Right kidney (tissue), 1 donor: ENCODE measurements around the gene RPL11.
"Not testable (repeated sequence)": the region's sequence is repeated elsewhere in the genome, so short reads cannot be mapped to it uniquely, and the experiment has no call there.

Source experiments
- DNase-seq: peaks from one replicate; pipeline ENCODE4 v3.0.0-alpha.2; 2016

Gene RPL11

DNA sequence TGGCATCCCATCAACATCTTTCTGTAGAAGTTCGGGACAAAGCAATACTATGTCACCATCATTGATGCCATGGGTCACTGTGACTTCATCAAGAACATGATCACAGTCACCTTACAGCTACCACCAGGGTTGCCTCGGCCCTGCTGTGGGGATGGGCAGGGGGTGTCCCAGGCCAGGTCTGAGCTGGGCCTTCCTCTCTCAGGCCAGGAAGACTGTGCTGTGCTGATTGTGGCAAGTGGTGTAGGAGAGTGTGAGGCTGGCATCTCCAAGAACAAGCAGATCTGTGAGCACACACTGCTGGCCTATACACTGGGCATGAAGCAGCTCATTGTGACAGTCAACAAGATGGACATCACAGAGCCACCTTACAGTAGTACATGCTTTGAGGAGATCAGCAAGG lies 20.9 kb upstream of the RPL11 start:
- DNase-seq, result no peak

DNA sequence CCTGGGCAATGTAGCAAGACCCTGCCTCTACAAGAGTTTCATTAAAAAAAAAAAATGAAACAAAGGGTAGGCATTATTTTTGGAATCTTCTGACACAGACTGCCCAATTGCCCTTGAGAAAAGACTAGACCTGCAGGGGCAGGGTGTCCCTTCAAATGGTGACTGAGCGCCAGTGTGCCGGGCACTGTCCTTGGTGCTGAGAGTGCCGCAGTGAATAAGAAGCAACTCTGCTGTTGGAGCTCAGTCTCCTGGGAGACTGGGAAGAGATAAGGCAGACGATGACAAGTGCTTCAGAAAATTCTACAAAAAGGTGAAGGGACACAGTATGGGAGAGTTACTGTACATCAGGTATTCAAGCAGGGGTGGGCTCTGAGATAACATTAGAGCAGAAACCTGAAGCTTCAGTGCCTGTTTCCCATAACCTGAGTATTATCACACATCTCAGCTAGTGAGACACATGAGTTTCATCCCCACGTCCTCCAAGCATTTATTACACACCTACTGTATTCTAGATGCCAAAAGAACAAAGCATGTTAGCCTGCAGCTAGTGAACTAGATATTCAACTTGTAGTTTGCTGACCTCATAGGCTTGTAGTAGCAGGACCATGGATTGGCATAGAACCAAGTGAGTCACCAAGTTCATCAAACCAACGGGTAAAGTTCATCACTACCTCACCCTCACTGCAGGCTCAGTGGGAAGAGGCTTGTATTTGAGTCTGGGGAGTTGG lies 18.4 kb upstream of the RPL11 start:
- DNase-seq, result no peak

GRCh38 chr1:23679815-23680214 lies 11.8 kb upstream of the RPL11 start:
- no peak for DNase-seq

DNA sequence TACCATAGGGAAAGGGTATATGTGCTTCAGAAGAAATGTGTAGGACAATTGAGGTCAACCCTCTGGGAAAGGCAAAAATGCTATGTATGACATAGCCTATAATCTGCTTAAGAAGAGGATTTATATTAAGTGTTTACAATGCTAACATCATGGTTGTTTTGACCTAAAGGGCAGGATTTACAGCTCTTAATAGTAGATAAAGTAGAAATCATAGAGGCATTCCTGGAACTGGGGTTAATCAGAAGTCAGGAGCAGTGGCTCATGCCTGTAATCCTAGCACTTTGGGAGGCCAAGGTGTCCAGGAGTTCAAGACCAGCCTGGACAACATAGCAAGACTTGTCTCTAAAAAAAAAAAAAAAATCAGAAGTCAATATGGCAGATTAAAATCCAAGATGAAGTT lies 8.7 kb upstream of the RPL11 start:
- no peak for DNase-seq

DNA sequence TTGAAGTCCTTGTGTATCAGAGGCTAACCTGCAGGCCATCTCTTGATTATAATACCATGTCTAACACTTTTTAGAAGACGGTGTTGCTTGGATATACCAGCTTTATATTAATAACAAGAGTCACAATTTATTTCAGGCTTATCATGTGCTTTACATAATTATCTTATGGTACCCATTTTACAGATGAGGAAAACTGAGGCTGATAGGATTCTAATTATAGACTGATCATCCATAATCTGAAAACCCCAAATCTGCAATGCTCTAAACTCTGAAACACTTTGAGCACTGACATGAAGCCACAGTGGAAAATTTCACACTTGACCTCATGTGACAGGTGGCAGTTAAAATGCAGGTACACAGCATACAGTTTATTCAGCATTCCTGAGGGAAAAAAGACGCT lies 7.2 kb upstream of the RPL11 start:
- no peak for DNase-seq

DNA sequence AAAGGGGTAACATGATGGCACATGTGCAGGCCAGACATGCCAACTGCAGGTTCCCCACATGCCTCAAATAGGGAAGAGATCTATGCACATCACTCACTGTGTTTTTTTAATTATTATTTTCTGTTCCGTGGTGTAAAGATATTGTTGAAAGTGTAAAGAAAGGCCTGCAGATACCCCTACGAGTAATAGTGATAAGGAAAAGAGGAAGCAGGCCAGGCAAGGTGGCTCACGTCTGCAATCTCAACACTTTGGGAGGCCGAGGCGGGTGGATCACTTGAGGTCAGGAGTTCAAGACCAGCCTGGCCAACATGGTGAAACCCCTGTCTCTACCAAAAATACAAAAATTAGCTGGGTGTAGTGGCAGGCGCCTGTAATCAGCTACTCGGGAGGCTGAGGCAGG lies 6.4 kb upstream of the RPL11 start:
- not testable (repeated sequence) for DNase-seq

DNA sequence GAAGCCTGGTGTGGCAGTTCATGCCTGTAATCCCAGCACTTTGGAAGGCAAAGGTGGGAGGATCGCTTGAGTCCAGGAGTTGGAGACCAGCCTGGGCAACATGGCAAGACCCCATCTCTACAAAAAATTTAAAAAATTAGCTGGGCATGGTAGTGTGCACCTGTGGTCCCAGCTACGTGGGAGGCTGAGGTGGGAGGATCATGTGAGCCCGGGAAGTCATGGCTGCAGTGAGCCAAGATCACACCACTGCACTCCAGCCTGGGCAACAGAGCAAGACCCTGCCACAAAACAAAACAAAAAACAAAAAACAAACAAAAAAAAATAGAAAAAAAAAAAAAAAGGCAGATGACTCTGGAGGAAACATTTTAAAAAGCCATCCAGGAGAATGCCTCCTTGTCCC lies 3.9 kb upstream of the RPL11 start:
- DNase-seq, result not testable (repeated sequence)

GRCh38 chr1:23688281-23688680 lies 3.3 kb upstream of the RPL11 start:
- not testable (repeated sequence) for DNase-seq

DNA sequence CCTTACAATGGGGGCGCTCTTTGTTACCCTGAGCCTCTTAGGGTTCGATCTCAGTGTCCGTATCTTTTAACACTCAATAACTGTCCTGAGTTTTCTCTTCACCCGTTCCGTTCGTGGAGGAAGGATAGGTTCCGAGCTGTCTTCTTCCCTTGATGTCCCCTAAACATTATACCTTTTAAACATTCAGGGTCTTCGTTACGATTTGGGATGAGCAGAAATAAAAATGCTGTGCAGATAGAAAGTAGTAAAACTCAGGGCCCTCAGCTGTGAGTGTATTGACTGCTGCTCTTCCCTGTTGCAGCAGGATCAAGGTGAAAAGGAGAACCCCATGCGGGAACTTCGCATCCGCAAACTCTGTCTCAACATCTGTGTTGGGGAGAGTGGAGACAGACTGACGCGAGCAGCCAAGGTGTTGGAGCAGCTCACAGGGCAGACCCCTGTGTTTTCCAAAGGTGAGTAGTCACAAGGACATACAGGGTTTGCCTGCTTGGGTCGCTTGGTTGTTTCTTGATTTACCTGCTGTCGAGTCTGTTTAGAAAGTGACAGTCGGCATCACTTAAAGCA lies 784 bp downstream of the RPL11 start:
- DNase-seq, result no peak

- no peak for DNase-seq
Observed at GRCh38 chr1:23693599-23693998, 2.0 kb downstream of the RPL11 start.

DNA sequence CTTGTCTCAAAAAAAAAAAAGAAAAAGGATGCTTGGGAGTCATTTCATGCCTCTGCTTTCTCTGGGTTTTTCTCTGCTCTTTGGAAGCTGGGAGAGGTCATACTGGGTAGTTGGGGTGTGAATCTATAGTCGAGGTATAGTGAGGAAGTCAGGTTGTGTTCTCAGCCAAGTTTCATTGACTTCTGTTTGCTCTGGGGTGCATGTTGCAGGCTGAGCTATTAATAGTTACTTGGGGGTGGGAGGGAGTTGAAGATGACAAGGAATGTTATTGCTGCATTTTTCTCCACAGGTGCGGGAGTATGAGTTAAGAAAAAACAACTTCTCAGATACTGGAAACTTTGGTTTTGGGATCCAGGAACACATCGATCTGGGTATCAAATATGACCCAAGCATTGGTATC lies 2.8 kb downstream of the RPL11 start:
- no peak for DNase-seq

- no peak for DNase-seq
Observed at GRCh38 chr1:23695667-23696066, 4.1 kb downstream of the RPL11 start.

GRCh38 chr1:23696335-23696989 lies 4.9 kb downstream of the RPL11 start:
- no peak for DNase-seq

GRCh38 chr1:23698466-23698865 lies 6.9 kb downstream of the RPL11 start:
- DNase-seq, result no peak

GRCh38 chr1:23699280-23700179 lies 7.9 kb downstream of the RPL11 start:
- DNase-seq, result no peak

DNA sequence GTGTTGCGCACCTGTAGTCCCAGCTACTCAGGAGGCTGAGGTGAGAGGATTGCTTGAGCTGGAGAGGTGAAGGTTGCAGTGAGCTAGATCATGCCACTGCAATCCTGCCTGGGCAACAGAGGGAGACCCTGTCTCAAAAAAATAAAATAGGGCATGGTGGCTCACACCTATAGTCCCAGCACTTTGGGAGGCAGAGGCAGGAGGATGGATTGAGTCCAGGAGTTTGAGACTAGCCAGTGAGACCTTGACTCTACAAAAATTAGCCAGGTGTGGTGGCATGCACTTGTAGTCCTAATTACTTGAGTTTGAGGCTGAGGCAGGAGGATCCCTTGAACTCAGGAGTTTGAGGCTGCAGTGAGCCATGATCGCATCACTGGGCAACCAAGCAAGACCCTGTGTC lies 9.7 kb downstream of the RPL11 start:
- no peak for DNase-seq

DNA sequence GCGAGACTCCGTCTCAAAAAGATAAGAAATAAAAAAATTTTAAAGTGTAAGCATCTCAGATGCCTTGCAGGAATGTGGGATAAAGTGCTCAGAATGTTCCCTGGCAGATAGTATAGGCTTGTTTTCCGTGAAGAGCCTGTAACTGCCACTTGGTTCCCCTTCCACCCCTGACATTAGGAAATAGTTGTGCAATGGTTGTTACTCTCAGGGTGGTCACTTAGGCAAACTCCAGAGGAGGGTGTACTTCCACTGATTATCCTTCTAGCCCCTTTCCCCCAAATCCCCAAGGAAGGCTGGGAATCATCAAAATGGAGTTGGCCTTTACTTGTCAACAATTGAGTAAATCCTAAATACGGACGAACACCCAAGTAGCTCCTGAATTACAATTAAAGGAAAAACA lies 10.4 kb downstream of the RPL11 start:
- no peak for DNase-seq

GRCh38 chr1:23704834-23705495 lies 13.4 kb downstream of the RPL11 start:
- DNase-seq, result no peak

GRCh38 chr1:23709229-23709628 lies 17.6 kb downstream of the RPL11 start:
- no peak for DNase-seq

- DNase-seq, result no peak
Observed at GRCh38 chr1:23718482-23718881, 26.9 kb downstream of the RPL11 start.

DNA sequence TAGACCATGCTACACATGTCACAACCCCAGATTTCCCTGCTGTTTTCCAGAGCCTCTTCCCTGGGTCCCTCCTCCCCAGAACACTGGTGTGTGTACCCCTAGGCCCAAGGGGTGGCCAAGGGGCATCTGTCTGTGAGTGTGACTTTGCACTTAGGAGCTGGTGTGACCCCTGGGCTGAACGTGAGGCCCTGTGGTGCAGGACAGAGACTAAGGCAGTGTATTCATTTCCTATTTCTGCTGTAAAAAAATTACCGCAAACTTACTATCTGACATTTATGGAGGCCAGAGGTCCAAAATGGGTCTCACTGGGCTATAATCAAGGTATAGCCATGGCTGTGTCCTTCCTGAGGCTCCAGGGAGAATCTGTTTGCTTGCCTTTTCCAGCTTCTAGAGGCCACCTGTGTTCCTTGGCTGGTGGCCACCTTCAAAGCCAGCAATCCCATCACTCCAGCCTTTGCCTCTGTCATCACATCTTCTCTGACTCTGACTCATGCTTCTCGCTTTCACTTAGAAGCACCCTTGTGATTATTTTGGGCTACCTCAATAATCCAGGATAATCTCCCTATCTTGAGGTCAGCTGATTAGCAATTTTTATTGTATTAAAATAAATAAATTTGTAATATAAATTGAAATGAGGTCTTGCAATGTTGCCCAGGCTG lies 27.7 kb downstream of the RPL11 start:
- no peak for DNase-seq
